Natural killer cell (primary cell): ENCODE results near the gene HTRA1. TPM values are rescaled to one million over a fixed set of nuclear protein-coding genes. Genes with fewer than 3 reads are reported as not detected.

Experiments
- ATAC-seq, 3 donors: fragments of 150-1000 bp in 2 of 3; fragments of 200-7000 bp in 1 of 3; cut with Tn5 transposase; 1 replicate in 1 of 3; 2 replicates in 2 of 3; pipeline ENCODE4 v1.10.0; 2021; ENCODE audit warnings: mild to moderate bottlenecking in 2 of 3, moderate library complexity in 2 of 3
- DNase-seq, 2 donors: peaks; one replicate each; pipeline versions ENCODE4 v3.0.0 to v3.0.0-alpha.2; 2013 to 2021; ENCODE audit warnings: mixed read lengths in 1 of 2
- H3K27ac ChIP-seq: one replicate; pipeline ENCODE4 v1.5.1; 2013; ENCODE audit warnings: mild to moderate bottlenecking, low read length
- H3K27me3 ChIP-seq: one replicate; pipeline ENCODE4 v1.6.1; 2013; ENCODE audit warnings: low read length; ENCODE audit not compliant: control insufficient read depth, insufficient read depth
- H3K36me3 ChIP-seq: one replicate; pipeline ENCODE4 v1.6.1; 2013; ENCODE audit warnings: low read length; ENCODE audit not compliant: control insufficient read depth, insufficient read depth
- H3K4me1 ChIP-seq: one replicate; pipeline ENCODE4 v1.6.1; 2013; ENCODE audit warnings: low read length; ENCODE audit not compliant: control insufficient read depth, insufficient read depth
- H3K4me3 ChIP-seq: one replicate; pipeline ENCODE4 v1.5.1; 2013; ENCODE audit warnings: low read length
- H3K9me3 ChIP-seq: one replicate; pipeline ENCODE4 v1.6.1; 2013; ENCODE audit warnings: low read length; ENCODE audit not compliant: control insufficient read depth, insufficient read depth
- H3K27ac Mint-ChIP-seq, 2 donors: one replicate each; pipeline ENCODE4 v1.8.0; 2022; ENCODE audit warnings: mild to moderate bottlenecking in 2 of 2, mixed read lengths in 2 of 2, moderate library complexity in 1 of 2
- H3K27me3 Mint-ChIP-seq, 2 donors: one replicate each; pipeline ENCODE4 v1.8.0; 2022; ENCODE audit warnings: low read depth in 2 of 2, mixed read lengths in 2 of 2
- H3K36me3 Mint-ChIP-seq: one replicate; pipeline ENCODE4 v1.8.0; 2022; ENCODE audit warnings: mixed read lengths
- H3K4me1 Mint-ChIP-seq, 2 donors: one replicate each; pipeline ENCODE4 v1.8.0; 2022; ENCODE audit warnings: mixed read lengths in 2 of 2
- H3K4me3 Mint-ChIP-seq: one replicate; pipeline ENCODE4 v1.8.0; 2022; ENCODE audit warnings: mild to moderate bottlenecking, moderate library complexity, mixed read lengths
- H3K9me3 Mint-ChIP-seq, 2 donors: one replicate each; pipeline ENCODE4 v1.8.0; 2022; ENCODE audit warnings: mixed read lengths in 2 of 2
- CTCF ChIP-seq: fragments of 200-600 bp; IDR thresholded peaks from one replicate; pipeline ENCODE4 v1.8.0; 2022; ENCODE audit warnings: antibody characterized with exemption
- WGBS: methylation state at CpG from one replicate; pipeline ENCODE4 v1.1.7; 2013; ENCODE audit warnings: missing lambda C conversion rate; ENCODE audit not compliant: insufficient coverage; 5-methylcytosine and 5-hydroxymethylcytosine counted together
- intact Hi-C: fragments of 100-400 bp; cut with micrococcal nuclease; formaldehyde crosslinking; loops from one replicate; pipeline ENCODE4 v1.14.2; 2022
- total RNA-seq, 4 donors: library from RNA; stranded (reverse); fragments of 120-200 nt in 1 of 4; gene quantifications; one replicate each; pipeline versions ENCODE4 v1.2.3 to v1.2.4, GENCODE V29; 2013 to 2022

The HTRA1 gene
- total RNA-seq, 3 donors from 2014 or later (not counting 1 experiment from before 2014, with no cell fraction given), result not detected

GRCh38 chr10:122554131-122555036 is 93.0 kb downstream of the HTRA1 start:
- Mint-ChIP-seq H3K4me1 (peaks cover 5 to 6% of the 10 kb centered on the region in 2 donors), H3K36me3 (no peaks in the 10 kb centered on the region), H3K4me3 (no peak overlapping the region), H3K9me3 (no peaks in the 10 kb centered on the region), H3K27ac (no peak overlapping the region), H3K27me3 (peaks cover 12% of the 10 kb centered on the region in 2 donors)
- H3K36me3 ChIP-seq, result no peaks in the 10 kb centered on the region
- no peak overlapping the region for H3K27ac ChIP-seq
- H3K27me3 ChIP-seq, result no peaks in the 10 kb centered on the region
- no peaks in the 10 kb centered on the region for H3K9me3 ChIP-seq
- ATAC-seq, result no peak
- H3K4me1 ChIP-seq, result peaks cover 23% of the 10 kb centered on the region
- DNase-seq, result no peak
- no peak overlapping the region for H3K4me3 ChIP-seq
- no peak for TF ChIP-seq CTCF
- intact Hi-C loops, result no loop called here
- WGBS, result 89% methylated on average over 6 of the region's 6 CpGs

GRCh38 chr10:122555442-122555841 is 94.1 kb downstream of the HTRA1 start:
- DNase-seq, result no peak
- no peak overlapping the region for H3K27ac Mint-ChIP-seq
- peaks cover 5 to 6% of the 10 kb centered on the region in 2 donors for H3K4me1 Mint-ChIP-seq
- H3K36me3 ChIP-seq, result no peaks in the 10 kb centered on the region
- H3K9me3 ChIP-seq, result no peaks in the 10 kb centered on the region
- no peak for ATAC-seq
- intact Hi-C loops, result no loop called here
- no peaks in the 10 kb centered on the region for H3K36me3 Mint-ChIP-seq
- no peaks in the 10 kb centered on the region for H3K9me3 Mint-ChIP-seq
- no peak overlapping the region for H3K27ac ChIP-seq
- peaks cover 12 to 22% of the 10 kb centered on the region in 2 donors for H3K27me3 Mint-ChIP-seq
- H3K4me3 ChIP-seq, result no peak overlapping the region
- H3K4me3 Mint-ChIP-seq, result no peak overlapping the region
- TF ChIP-seq CTCF, result no peak
- H3K4me1 ChIP-seq, result peaks cover 23% of the 10 kb centered on the region
- H3K27me3 ChIP-seq, result no peaks in the 10 kb centered on the region
- WGBS, result 90% methylated on average over 3 of the region's 3 CpGs

- Histone ChIP-seq H3K36me3 (no peaks in the 10 kb centered on the region), H3K9me3 (no peaks in the 10 kb centered on the region), H3K27me3 (no peaks in the 10 kb centered on the region), H3K4me1 (peaks cover 15% of the 10 kb centered on the region), H3K4me3 (no peak overlapping the region), H3K27ac (no peak overlapping the region)
- H3K4me1 Mint-ChIP-seq, result peaks cover 5 to 6% of the 10 kb centered on the region in 2 donors
- peaks cover 20 to 37% of the 10 kb centered on the region in 2 donors for H3K27me3 Mint-ChIP-seq
- no peak for DNase-seq
- H3K36me3 Mint-ChIP-seq, result no peaks in the 10 kb centered on the region
- 48% methylated on average over 9 of the region's 9 CpGs for WGBS
- H3K4me3 Mint-ChIP-seq, result no peak overlapping the region
- intact Hi-C loops, result no loop called here
- no peaks in the 10 kb centered on the region for H3K9me3 Mint-ChIP-seq
- no peak for TF ChIP-seq CTCF
- H3K27ac Mint-ChIP-seq, result no peak overlapping the region
- no peak for ATAC-seq
These were observed 96.2 kb downstream of the HTRA1 start for GRCh38 chr10:122557516-122557915.
